ENCODE measurements around the gene GRIN2C.

GRIN2C gene

GRCh38 chr17:74842146-74842598 lies 17.5 kb downstream of the GRIN2C start:
- no peaks in the 10 kb centered on the region for H3K9me3 ChIP-seq (ENCODE audit: insufficient read depth, low read length, severe bottlenecking)
- ATAC-seq (ENCODE audit: insufficient read depth, low read depth) (no peak), DNase-seq (no peak)
- no peak overlapping the region for H3K4me3 ChIP-seq (ENCODE audit: low read depth in 1 of 2, low read length in 2 of 2)
- H3K27me3 ChIP-seq (ENCODE audit: insufficient read depth, low read length, poor library complexity), result no peaks in the 10 kb centered on the region
- peaks cover 2% of the 10 kb centered on the region for H3K36me3 ChIP-seq (ENCODE audit: insufficient read depth, low read length)
- H2AFZ ChIP-seq (ENCODE audit: low read depth, low read length), result no peak overlapping the region
- TF ChIP-seq EZH2 (IDR thresholded peaks at IDR 0.05; ENCODE audit: borderline replicate concordance, low read depth, low read length, severe bottlenecking), result no peak
- TF ChIP-seq, protein P1, sequence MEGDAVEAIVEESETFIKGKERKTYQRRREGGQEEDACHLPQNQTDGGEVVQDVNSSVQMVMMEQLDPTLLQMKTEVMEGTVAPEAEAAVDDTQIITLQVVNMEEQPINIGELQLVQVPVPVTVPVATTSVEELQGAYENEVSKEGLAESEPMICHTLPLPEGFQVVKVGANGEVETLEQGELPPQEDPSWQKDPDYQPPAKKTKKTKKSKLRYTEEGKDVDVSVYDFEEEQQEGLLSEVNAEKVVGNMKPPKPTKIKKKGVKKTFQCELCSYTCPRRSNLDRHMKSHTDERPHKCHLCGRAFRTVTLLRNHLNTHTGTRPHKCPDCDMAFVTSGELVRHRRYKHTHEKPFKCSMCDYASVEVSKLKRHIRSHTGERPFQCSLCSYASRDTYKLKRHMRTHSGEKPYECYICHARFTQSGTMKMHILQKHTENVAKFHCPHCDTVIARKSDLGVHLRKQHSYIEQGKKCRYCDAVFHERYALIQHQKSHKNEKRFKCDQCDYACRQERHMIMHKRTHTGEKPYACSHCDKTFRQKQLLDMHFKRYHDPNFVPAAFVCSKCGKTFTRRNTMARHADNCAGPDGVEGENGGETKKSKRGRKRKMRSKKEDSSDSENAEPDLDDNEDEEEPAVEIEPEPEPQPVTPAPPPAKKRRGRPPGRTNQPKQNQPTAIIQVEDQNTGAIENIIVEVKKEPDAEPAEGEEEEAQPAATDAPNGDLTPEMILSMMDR (IDR thresholded peaks at IDR 0.05; ENCODE audit: borderline replicate concordance, extremely low read depth, low read length, poor library complexity, severe bottlenecking), result no peak
- H3K79me2 ChIP-seq (ENCODE audit: insufficient read depth, low read length), result no peaks in the 10 kb centered on the region
- no peaks in the 10 kb centered on the region for H3K4me1 ChIP-seq (ENCODE audit: insufficient read depth, low read length)
- H3K27ac ChIP-seq (ENCODE audit: low read length), result no peak overlapping the region
- H3K4me2 ChIP-seq (ENCODE audit: insufficient read depth, low read length), result no peak overlapping the region
- peaks cover 2% of the 10 kb centered on the region; the same call in 1 of the 2 replicates for H4K20me1 ChIP-seq (ENCODE audit: insufficient read depth, low read length)
- H3K9ac ChIP-seq (ENCODE audit: low read depth, low read length), result no peak overlapping the region

DNA sequence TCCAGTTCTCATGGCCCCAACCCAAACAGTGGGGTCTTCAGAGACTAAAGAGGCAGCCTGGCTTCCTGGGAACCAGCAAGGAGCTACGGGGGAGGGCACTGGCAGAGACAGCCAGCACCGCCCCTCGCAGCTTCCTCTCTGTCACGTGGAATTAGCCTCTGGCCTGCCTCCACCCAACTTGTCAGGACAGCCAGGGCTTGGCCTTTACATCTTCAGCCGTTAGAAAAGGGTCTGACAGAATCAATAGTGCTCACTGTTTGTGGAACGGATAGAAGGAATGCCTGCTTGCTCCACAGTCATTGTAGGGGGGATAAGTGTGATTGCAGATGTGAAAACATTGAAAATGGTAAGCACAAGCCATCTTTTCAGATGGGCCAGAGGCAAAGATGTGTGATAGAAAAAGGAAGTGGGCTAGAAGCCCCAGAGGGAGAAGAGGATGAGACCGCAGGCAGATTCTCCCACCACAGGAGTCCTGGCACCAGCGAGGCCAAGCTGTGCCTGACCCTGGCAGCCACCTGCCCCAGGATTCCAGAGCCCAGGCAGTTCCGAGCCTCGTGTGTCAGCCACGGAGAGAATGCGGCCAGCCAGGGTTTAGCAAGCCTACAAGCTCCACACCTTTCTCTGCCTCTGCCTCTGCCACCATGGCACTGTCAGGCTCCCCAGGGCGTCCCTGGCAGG lies 18.6 kb downstream of the GRIN2C start:
- H3K9ac ChIP-seq (ENCODE audit: low read depth, low read length), result no peak overlapping the region
- H2AFZ ChIP-seq (ENCODE audit: low read depth, low read length), result no peak overlapping the region
- no peak for TF ChIP-seq EZH2 (IDR thresholded peaks at IDR 0.05; ENCODE audit: borderline replicate concordance, low read depth, low read length, severe bottlenecking)
- TF ChIP-seq, protein P1 (IDR thresholded peaks at IDR 0.05; ENCODE audit: borderline replicate concordance, extremely low read depth, low read length, poor library complexity, severe bottlenecking), result no peak
- no peaks in the 10 kb centered on the region for H3K9me3 ChIP-seq (ENCODE audit: insufficient read depth, low read length, severe bottlenecking)
- H3K4me2 ChIP-seq (ENCODE audit: insufficient read depth, low read length), result no peak overlapping the region
- H3K36me3 ChIP-seq (ENCODE audit: insufficient read depth, low read length), result peaks cover 13% of the 10 kb centered on the region
- ATAC-seq (ENCODE audit: insufficient read depth, low read depth) (no peak), DNase-seq (no peak)
- H3K4me3 ChIP-seq (ENCODE audit: low read depth in 1 of 2, low read length in 2 of 2), result no peak overlapping the region
- no peak overlapping the region for H3K27ac ChIP-seq (ENCODE audit: low read length)
- peaks cover 2% of the 10 kb centered on the region; the same call in 1 of the 2 replicates for H4K20me1 ChIP-seq (ENCODE audit: insufficient read depth, low read length)
- no peaks in the 10 kb centered on the region for H3K79me2 ChIP-seq (ENCODE audit: insufficient read depth, low read length)
- H3K27me3 ChIP-seq (ENCODE audit: insufficient read depth, low read length, poor library complexity), result no peaks in the 10 kb centered on the region
- H3K4me1 ChIP-seq (ENCODE audit: insufficient read depth, low read length), result no peaks in the 10 kb centered on the region

DNA sequence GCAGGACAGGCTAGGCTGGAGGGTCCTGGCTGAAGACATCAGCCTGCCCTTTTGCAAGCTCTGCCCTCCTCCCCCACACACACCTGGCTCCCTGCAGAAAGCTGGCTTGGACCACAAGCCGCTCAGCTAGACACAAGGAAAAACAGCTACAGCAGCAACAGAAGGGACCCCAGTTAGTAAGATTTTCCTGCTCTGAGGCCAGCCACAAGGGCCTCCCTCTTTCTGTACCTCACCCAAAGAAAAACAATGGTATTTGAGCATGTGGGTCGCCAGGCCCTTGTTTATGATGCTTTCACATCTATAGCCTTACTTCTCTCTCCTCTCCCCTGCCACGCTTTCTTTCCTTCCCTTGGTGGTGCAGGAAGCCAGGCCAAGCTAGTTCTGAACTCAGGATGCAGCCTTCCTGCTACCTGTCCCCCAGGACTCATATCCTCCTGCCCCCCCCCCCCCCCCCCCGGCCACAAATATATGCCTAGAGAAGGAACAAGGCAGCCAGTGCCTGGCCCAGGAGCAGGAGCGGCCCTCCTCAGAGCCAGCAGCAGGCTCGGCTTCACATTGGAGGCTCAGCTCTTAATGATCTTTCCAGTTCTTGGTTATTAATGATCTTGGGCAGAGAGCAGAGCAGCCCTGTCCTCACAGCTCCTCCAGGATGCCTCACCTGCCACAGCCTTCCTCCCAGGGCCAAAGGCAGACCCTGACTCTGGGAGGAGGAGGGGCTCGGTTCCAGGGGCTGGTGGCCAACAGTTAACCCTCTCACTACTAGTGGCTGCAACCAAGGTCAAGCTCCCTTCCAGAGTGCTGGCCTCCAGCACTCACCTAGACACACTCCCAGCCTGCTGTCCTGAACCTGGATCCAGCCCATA lies 19.5 kb downstream of the GRIN2C start:
- Histone ChIP-seq H3K9ac (ENCODE audit: low read depth, low read length) (no peak overlapping the region), H3K27me3 (ENCODE audit: insufficient read depth, low read length, poor library complexity) (no peaks in the 10 kb centered on the region), H2AFZ (ENCODE audit: low read depth, low read length) (no peak overlapping the region), H3K36me3 (ENCODE audit: insufficient read depth, low read length) (peaks cover 16% of the 10 kb centered on the region), H3K79me2 (ENCODE audit: insufficient read depth, low read length) (no peaks in the 10 kb centered on the region), H3K27ac (ENCODE audit: low read length) (no peak overlapping the region), H3K4me1 (ENCODE audit: insufficient read depth, low read length) (no peaks in the 10 kb centered on the region), H4K20me1 (ENCODE audit: insufficient read depth, low read length) (peaks cover 2% of the 10 kb centered on the region; the same call in 1 of the 2 replicates), H3K4me3 (ENCODE audit: low read depth in 1 of 2, low read length in 2 of 2) (no peak overlapping the region), H3K9me3 (ENCODE audit: insufficient read depth, low read length, severe bottlenecking) (no peaks in the 10 kb centered on the region), H3K4me2 (ENCODE audit: insufficient read depth, low read length) (no peak overlapping the region)
- DNase-seq (no peak), ATAC-seq (ENCODE audit: insufficient read depth, low read depth) (no peak)
- TF ChIP-seq EZH2 (IDR thresholded peaks at IDR 0.05; ENCODE audit: borderline replicate concordance, low read depth, low read length, severe bottlenecking), result no peak
- TF ChIP-seq, protein P1 (IDR thresholded peaks at IDR 0.05; ENCODE audit: borderline replicate concordance, extremely low read depth, low read length, poor library complexity, severe bottlenecking), result no peak

Measured in DND-41 (cell line).